Measurements from ENCODE around the gene TLNRD1. TPM values are rescaled to one million over a fixed set of nuclear protein-coding genes. Genes with fewer than 3 reads are reported as not detected.
A peak's percentile ranks its signal among the peaks of the same experiment; 100 is the strongest.
"Not testable (repeated sequence)": the region's sequence is repeated elsewhere in the genome, so short reads cannot be mapped to it uniquely, and the experiment has no call there.

TLNRD1 gene
- 10 to 100 TPM; 17.5 to 17.6 TPM for total RNA-seq
- total RNA-seq, result 22.6 to 36.5 reads per million in 2 donors

DNA sequence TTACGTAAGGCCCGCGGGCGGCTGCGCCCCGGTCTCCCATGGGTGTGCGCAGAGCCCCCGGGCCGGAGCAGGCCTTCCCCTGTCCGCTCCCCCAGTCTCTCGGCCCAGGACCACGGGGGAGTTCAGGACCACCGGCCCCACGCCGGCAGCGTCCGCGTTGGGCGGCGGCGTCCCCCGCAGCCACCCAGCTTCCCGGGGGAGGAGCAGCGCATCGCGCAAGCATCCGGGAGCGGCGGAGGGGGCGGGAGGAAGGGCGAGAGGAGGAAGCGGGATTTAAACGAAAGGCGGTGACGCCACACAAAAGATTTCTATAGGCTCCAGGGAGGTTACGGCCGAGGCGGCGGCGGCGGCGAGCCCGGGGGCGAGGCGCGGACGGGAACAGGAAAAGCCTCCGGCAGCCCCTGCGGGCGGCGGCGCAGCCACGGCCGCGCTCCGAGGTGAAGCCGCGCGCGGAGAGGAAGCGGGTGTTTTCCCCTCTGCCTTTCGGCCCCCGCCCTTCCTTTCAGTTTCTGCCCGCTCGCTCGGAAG, at the start of gene TLNRD1:
TLNRD1 (plus strand) TSS at position 300 of the 528 bp plus-strand sequence. CDS start 1,349 bp downstream, outside the sequence.
- Mint-ChIP-seq H3K4me1 (peaks cover 35% of the 10 kb centered on the region), H3K4me3 (peak within 1 kb of the TSS; percentile 96), H3K36me3 (ENCODE audit: low read depth) (no peaks in the 10 kb centered on the region), H3K27ac (peak within 1 kb of the TSS; percentile 96), H3K27me3 (no peaks in the 10 kb centered on the region)
- peak; percentile 68 to 79 (median 69) for DNase-seq
- ATAC-seq, result peak; percentile 78
- no peaks in the 10 kb centered on the region for H3K9me3 ChIP-seq (ENCODE audit: control insufficient read depth, low read length, poor library complexity, severe bottlenecking)

DNA sequence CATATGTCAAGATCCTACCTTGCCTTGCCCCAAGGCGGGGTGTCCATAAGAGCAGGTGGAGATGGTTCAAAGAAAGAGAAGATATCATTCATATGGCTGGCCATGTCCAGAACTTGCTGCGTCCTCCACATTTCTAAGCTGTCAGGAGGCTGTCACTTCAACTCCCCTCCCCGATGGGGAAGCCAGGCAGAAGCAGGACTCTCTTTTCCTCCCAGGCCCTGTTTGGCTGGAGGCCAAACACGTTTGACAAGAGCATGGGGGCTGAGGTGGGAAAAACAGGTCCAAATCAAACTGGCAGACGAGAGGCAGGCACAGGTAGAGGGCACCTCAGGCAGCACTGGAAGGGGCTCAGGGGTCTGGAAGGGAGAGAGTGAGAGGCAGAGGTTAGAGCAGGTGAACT, 48.8 kb upstream of the TLNRD1 start:
- ATAC-seq, result no peak
- no peaks in the 10 kb centered on the region for H3K9me3 ChIP-seq (ENCODE audit: control insufficient read depth, low read length, poor library complexity, severe bottlenecking)
- H3K27me3 Mint-ChIP-seq, result no peaks in the 10 kb centered on the region
- H3K36me3 Mint-ChIP-seq (ENCODE audit: low read depth), result peaks cover 10% of the 10 kb centered on the region
- no peak overlapping the region for H3K27ac Mint-ChIP-seq
- no peak overlapping the region for H3K4me3 Mint-ChIP-seq
- H3K4me1 Mint-ChIP-seq, result peaks cover 7% of the 10 kb centered on the region
- DNase-seq, result no peak

DNA sequence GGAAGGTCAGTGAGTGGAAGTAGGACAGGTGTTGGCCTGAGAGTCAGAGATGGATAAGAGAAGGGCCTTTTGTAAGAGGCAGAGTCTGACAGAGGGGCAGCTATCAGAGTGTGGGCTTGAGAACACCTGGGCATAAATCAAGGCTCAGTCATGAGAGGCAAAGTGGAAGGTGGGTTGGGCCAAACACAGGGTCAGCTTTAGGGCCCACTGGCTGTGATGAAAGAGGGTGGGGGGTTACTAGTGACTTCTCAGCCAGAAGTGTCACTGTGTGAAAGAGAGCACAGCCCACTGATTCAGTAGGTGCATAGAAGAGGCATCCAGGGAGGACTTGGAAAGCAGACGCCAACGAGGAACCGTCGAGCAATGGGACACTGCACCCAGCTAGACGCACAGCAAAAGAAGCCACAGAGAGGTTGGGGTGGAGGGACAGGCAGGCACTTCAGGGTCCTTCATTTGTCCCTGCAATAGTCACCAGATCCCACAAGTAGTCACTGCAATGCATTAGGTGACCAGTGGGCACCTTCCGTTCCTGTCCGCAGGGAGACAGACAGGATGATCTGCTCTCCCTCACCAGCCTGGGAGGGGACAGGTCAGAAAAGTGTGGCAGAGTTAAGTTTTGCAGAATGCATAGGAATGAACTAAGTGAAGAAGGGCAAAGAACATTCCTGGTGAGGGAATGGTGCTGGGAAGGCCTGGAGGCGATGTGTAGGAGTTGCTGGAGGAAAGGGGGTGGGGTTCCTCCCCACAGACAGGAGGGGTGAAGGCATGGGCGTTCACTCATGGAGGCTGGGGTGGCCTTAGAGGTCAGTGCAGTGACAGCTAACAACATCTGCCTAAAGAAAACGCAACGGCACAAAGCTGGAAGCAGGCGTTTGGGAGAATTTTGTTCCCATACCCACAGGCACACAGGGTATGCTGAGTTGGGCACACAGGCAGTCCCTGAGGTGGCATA, 47.4 kb upstream of the TLNRD1 start:
- ATAC-seq, result no peak
- Mint-ChIP-seq H3K27me3 (no peaks in the 10 kb centered on the region), H3K27ac (peak overlapping the region; percentile 66), H3K36me3 (ENCODE audit: low read depth) (peaks cover 6% of the 10 kb centered on the region), H3K4me1 (peaks cover 7% of the 10 kb centered on the region), H3K4me3 (no peak overlapping the region)
- H3K9me3 ChIP-seq (ENCODE audit: control insufficient read depth, low read length, poor library complexity, severe bottlenecking), result no peaks in the 10 kb centered on the region
- DNase-seq, result no peak

DNA sequence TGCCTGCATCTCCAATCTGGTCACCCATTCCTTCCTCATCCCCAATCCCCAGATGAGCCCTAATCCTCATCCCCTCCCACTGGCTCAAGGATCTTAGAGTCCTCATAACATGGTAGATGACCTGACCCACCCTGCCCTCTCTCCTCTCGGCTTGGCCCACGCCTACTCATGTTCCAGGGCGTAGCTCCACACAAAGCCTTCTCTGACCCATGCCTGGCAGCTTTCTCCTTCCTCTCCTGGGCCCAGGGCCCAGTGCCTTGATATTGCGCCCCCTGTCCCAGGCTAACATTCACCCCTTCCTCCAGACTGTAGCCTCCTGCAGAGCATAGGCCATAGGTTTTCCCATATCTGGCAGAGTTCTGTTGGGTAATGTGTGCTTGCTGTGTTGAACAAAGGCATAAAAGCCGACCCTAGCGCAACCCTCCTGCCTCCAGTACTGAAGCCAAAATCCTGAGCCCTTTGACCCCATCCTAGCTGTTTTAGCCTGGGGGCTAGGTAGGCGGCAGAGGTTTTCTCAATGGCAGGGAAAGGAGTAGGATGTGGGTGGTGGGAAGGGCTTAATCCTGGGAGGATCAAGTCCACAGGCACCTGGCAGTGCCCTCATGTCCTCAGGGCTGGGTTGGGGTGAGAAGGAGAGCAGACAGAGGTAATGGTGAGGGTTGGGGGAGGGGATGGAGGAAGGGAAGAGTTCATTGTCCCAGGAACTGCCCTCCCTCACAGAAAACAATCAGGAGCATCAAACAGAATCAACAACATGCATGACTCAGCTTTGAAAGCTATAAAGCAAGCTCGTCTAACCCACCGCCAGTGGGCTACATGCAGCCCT, 46.6 kb upstream of the TLNRD1 start:
- ATAC-seq, result no peak
- H3K36me3 Mint-ChIP-seq (ENCODE audit: low read depth), result peaks cover 10% of the 10 kb centered on the region
- no peak for DNase-seq
- H3K4me3 Mint-ChIP-seq, result no peak overlapping the region
- no peaks in the 10 kb centered on the region for H3K9me3 ChIP-seq (ENCODE audit: control insufficient read depth, low read length, poor library complexity, severe bottlenecking)
- peaks cover 7% of the 10 kb centered on the region for H3K4me1 Mint-ChIP-seq
- H3K27ac Mint-ChIP-seq, result no peak overlapping the region
- H3K27me3 Mint-ChIP-seq, result no peaks in the 10 kb centered on the region

DNA sequence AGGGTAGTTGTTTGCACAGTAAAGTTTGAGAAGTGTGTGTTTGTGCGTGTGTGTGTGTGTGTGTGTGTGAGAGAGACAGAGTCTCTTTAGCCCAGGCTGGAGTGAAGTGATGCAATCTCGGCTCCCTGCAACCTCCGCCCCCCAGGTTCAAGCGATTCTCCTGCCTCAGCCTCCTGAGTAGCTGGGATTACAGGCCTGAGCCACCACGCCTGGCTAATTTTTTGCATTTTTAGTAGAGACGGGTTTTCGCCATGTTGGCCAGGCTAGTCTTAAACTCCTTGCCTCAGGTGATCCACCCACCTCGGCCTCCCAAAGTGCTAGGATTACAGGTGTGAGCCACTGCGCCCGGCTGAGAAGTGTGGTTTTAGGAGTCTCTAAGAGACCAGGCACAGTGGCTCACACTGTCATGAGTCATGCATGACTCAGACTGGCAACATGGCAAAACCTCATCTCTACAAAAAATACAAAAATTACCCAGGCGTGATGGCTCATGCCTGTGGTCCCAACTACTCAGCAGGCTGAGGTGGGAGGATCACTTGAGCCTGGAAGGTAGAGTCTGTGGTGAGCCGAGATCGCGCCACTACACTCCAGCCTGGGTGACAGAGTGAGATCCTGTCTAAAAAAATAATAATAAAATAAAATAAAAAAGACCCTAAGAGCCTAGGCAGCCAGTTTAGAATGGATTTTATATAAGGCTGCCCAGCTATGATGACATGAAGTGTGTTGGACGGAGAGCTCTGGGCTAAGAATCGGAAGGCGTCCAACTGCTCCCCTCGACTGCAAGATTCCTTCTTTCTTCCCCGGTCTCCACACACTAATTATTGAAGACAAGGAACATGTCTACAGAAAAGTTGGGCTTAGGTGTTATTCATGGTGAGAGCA, 44.9 kb upstream of the TLNRD1 start:
- H3K4me1 Mint-ChIP-seq; H3K9me3 ChIP-seq (ENCODE audit: control insufficient read depth, low read length, poor library complexity, severe bottlenecking); H3K4me3 Mint-ChIP-seq; DNase-seq; H3K36me3 Mint-ChIP-seq (ENCODE audit: low read depth); H3K27me3 Mint-ChIP-seq; H3K27ac Mint-ChIP-seq; ATAC-seq: not testable (repeated sequence)

DNA sequence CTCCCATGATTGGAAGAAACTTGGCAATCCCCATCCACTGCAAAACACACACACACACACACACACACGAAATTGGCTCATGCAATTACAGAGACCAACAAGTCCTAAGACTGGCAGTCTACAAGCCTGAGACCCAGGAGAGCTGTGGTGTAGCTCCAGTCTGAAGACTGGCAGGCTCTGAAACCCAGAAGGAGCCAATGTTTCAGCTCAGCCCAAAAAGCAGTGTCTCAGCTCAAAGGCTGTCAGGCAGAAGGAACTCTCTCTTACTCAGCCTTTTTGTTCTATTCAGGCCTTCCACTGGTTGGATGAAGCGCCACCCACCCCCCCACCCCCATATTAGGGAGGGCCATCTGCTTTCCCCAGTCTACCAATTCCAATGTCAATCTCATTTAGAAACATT, 43.2 kb upstream of the TLNRD1 start:
- Mint-ChIP-seq H3K4me3 (no peak overlapping the region), H3K27ac (no peak overlapping the region), H3K27me3 (no peaks in the 10 kb centered on the region), H3K36me3 (ENCODE audit: low read depth) (peaks cover 6% of the 10 kb centered on the region), H3K4me1 (peaks cover 19% of the 10 kb centered on the region)
- H3K9me3 ChIP-seq (ENCODE audit: control insufficient read depth, low read length, poor library complexity, severe bottlenecking), result no peaks in the 10 kb centered on the region
- DNase-seq, result no peak
- no peak for ATAC-seq

DNA sequence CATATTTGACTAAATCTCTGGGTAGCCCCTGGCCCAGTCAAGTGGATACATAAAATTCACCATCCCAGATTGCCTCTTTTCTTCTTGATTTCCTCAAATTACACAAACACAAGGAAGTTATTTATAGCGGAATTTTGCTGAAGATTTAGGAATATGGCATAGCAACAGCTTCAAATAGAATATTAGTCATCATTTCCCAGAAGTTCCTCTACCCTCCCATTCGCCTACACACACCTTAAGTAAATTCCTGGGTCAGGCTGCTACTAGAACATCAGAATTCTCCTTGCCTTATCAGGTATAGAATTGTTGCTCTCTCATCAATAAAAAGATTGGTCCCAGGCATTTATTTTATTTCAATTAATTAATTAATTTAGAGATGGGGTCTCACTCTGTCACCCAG, 42.7 kb upstream of the TLNRD1 start:
- Mint-ChIP-seq H3K27ac (no peak overlapping the region), H3K36me3 (ENCODE audit: low read depth) (peaks cover 10% of the 10 kb centered on the region), H3K4me1 (peaks cover 19% of the 10 kb centered on the region), H3K4me3 (no peak overlapping the region), H3K27me3 (no peaks in the 10 kb centered on the region)
- H3K9me3 ChIP-seq (ENCODE audit: control insufficient read depth, low read length, poor library complexity, severe bottlenecking), result no peaks in the 10 kb centered on the region
- DNase-seq (no peak), ATAC-seq (no peak)

DNA sequence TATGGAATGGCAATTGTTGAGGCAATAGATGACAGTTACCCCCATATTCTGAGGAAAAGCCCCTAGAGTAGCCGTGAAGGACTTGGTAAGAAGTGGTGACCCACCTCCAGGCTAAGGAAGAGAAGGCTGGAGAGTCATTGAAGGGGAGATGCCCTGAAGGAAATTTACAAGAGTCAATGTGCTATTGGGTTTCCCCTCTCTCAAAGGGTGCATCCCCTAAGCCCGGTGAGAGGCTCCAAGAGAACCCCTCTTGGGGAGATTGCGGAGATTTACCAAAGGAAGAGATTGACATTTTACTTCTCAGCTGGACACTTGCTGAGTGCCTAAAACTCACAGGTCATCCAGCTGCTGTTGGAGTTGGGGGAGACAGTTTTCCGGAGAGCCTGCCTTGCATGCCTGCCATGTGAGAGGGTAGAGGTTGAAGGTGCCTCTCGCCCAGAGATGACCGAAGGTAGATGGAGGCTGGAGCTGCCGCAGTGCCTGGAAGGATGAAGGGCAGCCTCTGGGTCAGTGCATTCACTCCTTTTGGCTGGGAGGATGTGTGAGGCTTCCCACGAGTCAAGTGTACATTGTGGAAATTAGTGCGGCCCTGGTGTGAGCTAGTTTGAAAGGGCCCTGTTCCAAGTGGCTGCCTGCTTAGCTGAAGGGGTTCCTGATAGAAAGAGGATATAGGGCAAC, 41.8 kb upstream of the TLNRD1 start:
- H3K4me3 Mint-ChIP-seq, result no peak overlapping the region
- H3K27me3 Mint-ChIP-seq, result no peaks in the 10 kb centered on the region

DNA sequence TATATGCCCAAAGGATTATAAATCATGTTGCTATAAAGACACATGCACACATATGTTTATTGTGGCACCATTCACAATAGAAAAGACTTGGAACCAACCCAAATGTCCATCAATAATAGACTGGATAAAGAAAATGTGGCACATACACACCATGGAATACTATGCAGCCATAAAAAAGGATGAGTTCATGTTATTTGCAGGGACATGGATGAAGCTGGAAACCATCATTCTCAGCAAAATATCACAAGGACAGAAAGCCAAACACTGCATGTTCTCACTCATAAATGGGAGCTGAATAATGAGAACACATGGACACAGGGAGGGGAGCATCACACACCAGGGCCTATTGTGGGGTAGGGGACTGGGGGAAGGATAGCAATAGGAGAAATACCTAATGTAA, 35.3 kb upstream of the TLNRD1 start:
- ATAC-seq; H3K9me3 ChIP-seq (ENCODE audit: control insufficient read depth, low read length, poor library complexity, severe bottlenecking); H3K27ac Mint-ChIP-seq; H3K4me3 Mint-ChIP-seq; DNase-seq; H3K27me3 Mint-ChIP-seq: not testable (repeated sequence)
- peaks cover 11% of the 10 kb centered on the region for H3K36me3 Mint-ChIP-seq (ENCODE audit: low read depth)
- H3K4me1 Mint-ChIP-seq, result peaks cover 32% of the 10 kb centered on the region

More for the DNA sequence above, 41.8 kb upstream of the TLNRD1 start:
- Mint-ChIP-seq H3K4me1 (peaks cover 23% of the 10 kb centered on the region), H3K27ac (no peak overlapping the region), H3K36me3 (ENCODE audit: low read depth) (peaks cover 10% of the 10 kb centered on the region)
- DNase-seq, result no peak
- no peak for ATAC-seq
- H3K9me3 ChIP-seq (ENCODE audit: control insufficient read depth, low read length, poor library complexity, severe bottlenecking), result no peaks in the 10 kb centered on the region

DNA sequence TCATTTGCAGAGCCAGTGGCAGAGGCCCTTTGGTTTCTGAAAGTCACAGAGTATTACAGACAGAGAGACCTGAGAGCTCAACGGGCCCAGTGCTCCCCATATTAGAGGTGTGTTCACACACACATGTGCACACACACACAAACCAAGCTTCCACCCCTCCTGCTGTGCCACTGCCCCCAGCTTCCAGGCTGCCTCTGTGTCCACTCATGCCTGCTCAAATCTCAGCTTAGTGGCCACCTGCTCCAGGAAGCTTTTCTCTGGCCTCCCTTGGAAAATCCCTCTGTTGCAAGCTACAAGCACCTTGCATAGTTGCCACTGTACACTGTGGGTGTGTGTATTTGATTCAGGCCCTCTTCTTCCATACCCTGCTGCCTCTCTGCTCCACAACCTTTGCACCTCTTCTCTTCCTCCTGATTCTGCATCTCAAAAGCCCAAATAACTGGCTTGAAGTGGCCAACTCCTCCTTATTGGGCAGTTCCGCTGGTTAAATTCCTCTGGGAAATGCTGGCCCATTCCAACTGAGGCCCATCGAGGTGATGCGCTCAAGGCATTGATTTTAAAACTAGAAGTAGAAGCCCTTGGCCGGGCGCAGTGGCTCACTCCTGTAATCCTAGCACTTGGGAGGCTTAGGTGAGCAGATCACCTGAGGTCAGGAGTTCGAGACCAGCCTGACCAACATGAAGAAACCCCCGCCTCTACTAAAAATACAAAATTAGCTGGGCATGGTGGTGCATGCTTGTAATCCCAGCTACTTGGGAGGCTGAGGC, 34.1 kb upstream of the TLNRD1 start:
- Mint-ChIP-seq H3K27me3 (no peaks in the 10 kb centered on the region), H3K36me3 (ENCODE audit: low read depth) (peaks cover 12% of the 10 kb centered on the region), H3K27ac (peak overlapping the region; percentile 9), H3K4me3 (no peak overlapping the region), H3K4me1 (peaks cover 30% of the 10 kb centered on the region)
- DNase-seq (no peak), ATAC-seq (no peak)
- no peaks in the 10 kb centered on the region for H3K9me3 ChIP-seq (ENCODE audit: control insufficient read depth, low read length, poor library complexity, severe bottlenecking)

DNA sequence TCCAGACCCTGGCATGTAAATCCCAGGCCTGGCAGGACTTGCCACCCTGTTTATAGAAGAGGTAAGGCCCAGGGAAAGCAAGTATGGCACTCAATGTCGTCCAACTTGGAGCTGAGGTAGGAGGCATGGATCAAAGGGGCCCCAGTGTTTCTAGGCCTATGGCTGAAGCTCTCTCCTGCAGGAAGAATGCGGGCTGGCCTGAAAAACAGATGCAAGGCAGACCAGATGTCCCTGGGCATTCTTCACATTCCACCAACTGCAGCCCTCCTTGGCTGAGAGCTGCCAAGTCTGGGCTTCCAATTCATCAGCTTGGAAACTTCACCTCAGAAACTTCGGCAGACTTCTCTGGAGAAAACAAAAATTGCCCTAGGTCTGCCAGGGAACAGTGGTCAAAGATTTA, 33.3 kb upstream of the TLNRD1 start:
- Mint-ChIP-seq H3K4me3 (no peak overlapping the region), H3K36me3 (ENCODE audit: low read depth) (peaks cover 12% of the 10 kb centered on the region), H3K4me1 (peaks cover 23% of the 10 kb centered on the region), H3K27me3 (no peaks in the 10 kb centered on the region), H3K27ac (no peak overlapping the region)
- no peaks in the 10 kb centered on the region for H3K9me3 ChIP-seq (ENCODE audit: control insufficient read depth, low read length, poor library complexity, severe bottlenecking)
- DNase-seq, result no peak
- ATAC-seq, result no peak
